ENCODE results near the gene AZGP1.
A peak's percentile ranks its signal among the peaks of the same experiment; 100 is the strongest.
"Not testable (repeated sequence)": the region's sequence is repeated elsewhere in the genome, so short reads cannot be mapped to it uniquely, and the experiment has no call there.

AZGP1 gene

GRCh38 chr7:99987846-99988245 lies 12.0 kb upstream of the AZGP1 start:
- peaks cover 34 to 70% of the 10 kb centered on the region in 2 donors for H3K27me3 Mint-ChIP-seq
- H3K4me3 Mint-ChIP-seq: no peak overlapping the region
- H3K4me1 Mint-ChIP-seq (ENCODE audit: low read depth in 2 of 2): no peaks in the 10 kb centered on the region
- H3K9me3 Mint-ChIP-seq: no peaks in the 10 kb centered on the region
- H3K36me3 Mint-ChIP-seq (ENCODE audit: insufficient read depth): peaks cover 8% of the 10 kb centered on the region
- ATAC-seq (replicated peaks) (no peak), DNase-seq (no peak)
- no peak overlapping the region for H3K27ac Mint-ChIP-seq

DNA sequence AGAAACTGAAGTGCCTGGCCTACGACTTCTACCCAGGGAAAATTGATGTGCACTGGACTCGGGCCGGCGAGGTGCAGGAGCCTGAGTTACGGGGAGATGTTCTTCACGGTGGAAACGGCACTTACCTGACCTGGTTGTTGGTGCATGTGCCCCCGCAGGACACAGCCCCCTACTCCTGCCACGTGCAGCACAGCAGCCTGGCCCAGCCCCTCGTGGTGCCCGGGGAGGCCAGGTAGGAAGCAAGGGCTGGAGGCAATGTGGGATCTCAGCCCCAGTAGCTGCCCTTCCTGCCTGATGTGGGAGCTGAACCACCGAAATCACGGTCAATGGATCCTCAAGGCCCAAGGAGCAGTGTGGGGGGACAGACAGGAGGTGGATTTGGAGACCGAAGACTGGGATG lies 11.5 kb upstream of the AZGP1 start:
- H3K27me3 Mint-ChIP-seq: peaks cover 30 to 71% of the 10 kb centered on the region in 2 donors
- not testable (repeated sequence) for H3K36me3 Mint-ChIP-seq (ENCODE audit: insufficient read depth); H3K9me3 Mint-ChIP-seq; ATAC-seq (replicated peaks); H3K27ac Mint-ChIP-seq; DNase-seq; H3K4me1 Mint-ChIP-seq (ENCODE audit: low read depth in 2 of 2); H3K4me3 Mint-ChIP-seq

GRCh38 chr7:99984593-99984992 lies 8.8 kb upstream of the AZGP1 start:
- Mint-ChIP-seq H3K27me3 (peaks cover 30 to 73% of the 10 kb centered on the region in 2 donors), H3K27ac (no peak overlapping the region), H3K4me1 (ENCODE audit: low read depth in 2 of 2) (peaks cover 4% of the 10 kb centered on the region in 2 donors), H3K9me3 (no peaks in the 10 kb centered on the region), H3K4me3 (no peak overlapping the region), H3K36me3 (ENCODE audit: insufficient read depth) (peaks cover 8% of the 10 kb centered on the region)
- DNase-seq: no peak
- ATAC-seq (replicated peaks): no peak

- H3K27me3 Mint-ChIP-seq: peaks cover 46 to 68% of the 10 kb centered on the region in 2 donors
- not testable (repeated sequence) for H3K4me3 Mint-ChIP-seq; H3K4me1 Mint-ChIP-seq (ENCODE audit: low read depth in 2 of 2); H3K9me3 Mint-ChIP-seq; DNase-seq; H3K36me3 Mint-ChIP-seq (ENCODE audit: insufficient read depth); ATAC-seq (replicated peaks); H3K27ac Mint-ChIP-seq
Measured at GRCh38 chr7:99981066-99981465, 5.2 kb upstream of the AZGP1 start.

DNA sequence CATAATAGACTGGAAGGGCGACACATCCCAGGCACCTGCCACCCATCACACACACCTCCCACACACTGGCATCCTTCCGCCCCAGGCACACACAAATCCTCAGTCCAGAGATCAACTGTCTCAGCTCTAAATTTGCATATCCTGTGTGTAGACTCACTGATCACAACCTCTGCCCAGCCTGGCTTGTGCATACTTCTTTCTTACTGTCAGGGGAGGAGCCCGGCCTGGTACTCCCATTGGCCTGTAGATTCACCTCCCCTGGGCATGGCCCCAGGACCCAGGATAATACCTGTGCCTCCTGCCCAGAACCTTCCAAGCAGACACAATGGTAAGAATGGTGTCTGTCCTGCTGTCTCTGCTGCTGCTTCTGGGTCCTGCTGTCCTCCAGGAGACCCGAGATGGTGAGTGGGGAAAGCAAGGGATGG lies 4.6 kb upstream of the AZGP1 start:
- H3K4me1 Mint-ChIP-seq (ENCODE audit: low read depth in 2 of 2); DNase-seq; ATAC-seq (replicated peaks); H3K4me3 Mint-ChIP-seq; H3K9me3 Mint-ChIP-seq; H3K36me3 Mint-ChIP-seq (ENCODE audit: insufficient read depth); H3K27ac Mint-ChIP-seq: not testable (repeated sequence)
- H3K27me3 Mint-ChIP-seq: peaks cover 52 to 68% of the 10 kb centered on the region in 2 donors

DNA sequence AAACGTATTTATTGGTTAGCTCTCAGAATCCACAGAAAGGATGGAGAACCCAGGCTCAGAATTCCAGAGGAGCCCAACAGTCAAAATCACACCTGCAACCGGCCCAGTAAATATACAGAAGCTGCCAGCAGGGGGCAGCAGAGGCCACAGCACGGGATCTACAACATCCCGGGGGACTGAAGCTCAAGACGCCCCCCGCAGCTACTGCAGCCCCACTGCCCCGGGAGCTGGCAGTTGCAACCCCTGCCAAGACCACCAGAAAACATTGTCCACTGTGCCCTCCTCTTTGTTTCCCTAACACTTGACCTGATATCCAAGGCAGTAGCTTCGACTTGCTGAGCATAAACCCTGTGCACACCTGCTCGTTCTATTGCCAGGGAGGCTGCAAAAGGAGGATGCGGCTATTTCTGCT lies 4.0 kb upstream of the AZGP1 start:
- not testable (repeated sequence) for H3K4me1 Mint-ChIP-seq (ENCODE audit: low read depth in 2 of 2); H3K27ac Mint-ChIP-seq; H3K36me3 Mint-ChIP-seq (ENCODE audit: insufficient read depth); H3K4me3 Mint-ChIP-seq; H3K9me3 Mint-ChIP-seq
- ATAC-seq (replicated peaks) (peak; percentile 76), DNase-seq (peak; percentile 62 to 67 (median 67))
- H3K27me3 Mint-ChIP-seq: peaks cover 51 to 68% of the 10 kb centered on the region in 2 donors

- H3K4me1 Mint-ChIP-seq (ENCODE audit: low read depth in 2 of 2): peaks cover 4 to 5% of the 10 kb centered on the region in 2 donors
- no peak overlapping the region for H3K27ac Mint-ChIP-seq
- no peaks in the 10 kb centered on the region for H3K9me3 Mint-ChIP-seq
- DNase-seq (no peak), ATAC-seq (replicated peaks) (no peak)
- H3K4me3 Mint-ChIP-seq: no peak overlapping the region
- H3K27me3 Mint-ChIP-seq: peaks cover 52 to 68% of the 10 kb centered on the region in 2 donors
- H3K36me3 Mint-ChIP-seq (ENCODE audit: insufficient read depth): peaks cover 3% of the 10 kb centered on the region
Measured at GRCh38 chr7:99976626-99977025, 795 bp upstream of the AZGP1 start.

DNA sequence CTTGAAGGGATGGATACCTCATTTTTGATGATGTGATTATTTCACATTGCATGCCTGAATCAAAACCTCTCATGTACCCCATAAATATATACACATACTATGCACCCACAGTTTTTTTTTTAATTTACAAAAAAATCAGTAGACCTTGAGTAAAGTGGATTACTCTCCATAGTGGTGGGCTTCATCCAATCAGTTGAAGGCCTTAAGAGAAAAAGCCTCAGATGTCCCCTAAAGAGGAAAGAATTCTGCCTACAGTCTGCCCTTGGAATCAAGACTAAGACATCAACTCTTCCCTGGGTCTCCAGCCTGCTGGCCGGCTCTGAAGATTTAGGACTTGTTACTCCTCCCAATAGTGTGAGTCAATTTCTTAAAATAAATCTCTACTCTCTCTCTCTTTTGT lies 1.1 kb downstream of the AZGP1 start:
- H3K36me3 Mint-ChIP-seq (ENCODE audit: insufficient read depth): peaks cover 3% of the 10 kb centered on the region
- H3K4me3 Mint-ChIP-seq: no peak overlapping the region
- no peaks in the 10 kb centered on the region for H3K9me3 Mint-ChIP-seq
- ATAC-seq (replicated peaks) (no peak), DNase-seq (no peak)
- no peak overlapping the region for H3K27ac Mint-ChIP-seq
- peaks cover 65 to 84% of the 10 kb centered on the region in 2 donors for H3K27me3 Mint-ChIP-seq
- H3K4me1 Mint-ChIP-seq (ENCODE audit: low read depth in 2 of 2): peaks cover 1 to 2% of the 10 kb centered on the region in 2 donors

DNA sequence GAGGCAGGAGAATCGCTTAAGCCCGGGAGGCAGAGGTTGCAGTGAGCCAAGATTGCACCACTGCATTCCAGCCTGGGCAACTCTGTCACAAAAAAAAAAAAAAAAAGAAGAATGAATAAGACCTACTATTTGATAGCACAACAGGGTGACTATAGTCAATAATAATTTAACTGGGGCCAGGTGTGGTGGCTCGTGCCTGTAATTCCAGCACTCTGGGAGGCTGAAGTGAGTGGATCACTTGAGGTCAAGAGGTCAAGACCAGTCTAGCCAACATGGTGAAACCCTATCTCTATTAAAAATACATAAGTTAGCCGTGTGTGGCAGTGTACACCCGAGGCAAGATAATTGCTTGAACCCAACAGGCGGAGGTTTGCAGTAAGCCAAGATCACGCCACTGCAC lies 2.0 kb downstream of the AZGP1 start:
- not testable (repeated sequence) for H3K4me3 Mint-ChIP-seq; H3K9me3 Mint-ChIP-seq; H3K4me1 Mint-ChIP-seq (ENCODE audit: low read depth in 2 of 2); H3K36me3 Mint-ChIP-seq (ENCODE audit: insufficient read depth); ATAC-seq (replicated peaks); DNase-seq; H3K27ac Mint-ChIP-seq
- peaks cover 56 to 77% of the 10 kb centered on the region in 2 donors for H3K27me3 Mint-ChIP-seq

- Mint-ChIP-seq H3K27ac (no peak overlapping the region), H3K27me3 (peaks cover 57 to 81% of the 10 kb centered on the region in 2 donors), H3K4me1 (ENCODE audit: low read depth in 2 of 2) (no peaks in the 10 kb centered on the region), H3K36me3 (ENCODE audit: insufficient read depth) (no peaks in the 10 kb centered on the region), H3K9me3 (no peaks in the 10 kb centered on the region), H3K4me3 (no peak overlapping the region)
- DNase-seq (no peak), ATAC-seq (replicated peaks) (no peak)
Measured at GRCh38 chr7:99971242-99971641, 4.6 kb downstream of the AZGP1 start.

GRCh38 chr7:99969813-99970212 lies 6.0 kb downstream of the AZGP1 start:
- ATAC-seq (replicated peaks); DNase-seq; H3K36me3 Mint-ChIP-seq (ENCODE audit: insufficient read depth); H3K9me3 Mint-ChIP-seq; H3K4me1 Mint-ChIP-seq (ENCODE audit: low read depth in 2 of 2); H3K4me3 Mint-ChIP-seq; H3K27ac Mint-ChIP-seq: not testable (repeated sequence)
- peaks cover 59 to 81% of the 10 kb centered on the region in 2 donors for H3K27me3 Mint-ChIP-seq

GRCh38 chr7:99969298-99969697 lies 6.5 kb downstream of the AZGP1 start:
- no peak overlapping the region for H3K27ac Mint-ChIP-seq
- no peaks in the 10 kb centered on the region for H3K4me1 Mint-ChIP-seq (ENCODE audit: low read depth in 2 of 2)
- no peak overlapping the region for H3K4me3 Mint-ChIP-seq
- H3K9me3 Mint-ChIP-seq: no peaks in the 10 kb centered on the region
- ATAC-seq (replicated peaks) (no peak), DNase-seq (no peak)
- peaks cover 65 to 86% of the 10 kb centered on the region in 2 donors for H3K27me3 Mint-ChIP-seq
- no peaks in the 10 kb centered on the region for H3K36me3 Mint-ChIP-seq (ENCODE audit: insufficient read depth)

DNA sequence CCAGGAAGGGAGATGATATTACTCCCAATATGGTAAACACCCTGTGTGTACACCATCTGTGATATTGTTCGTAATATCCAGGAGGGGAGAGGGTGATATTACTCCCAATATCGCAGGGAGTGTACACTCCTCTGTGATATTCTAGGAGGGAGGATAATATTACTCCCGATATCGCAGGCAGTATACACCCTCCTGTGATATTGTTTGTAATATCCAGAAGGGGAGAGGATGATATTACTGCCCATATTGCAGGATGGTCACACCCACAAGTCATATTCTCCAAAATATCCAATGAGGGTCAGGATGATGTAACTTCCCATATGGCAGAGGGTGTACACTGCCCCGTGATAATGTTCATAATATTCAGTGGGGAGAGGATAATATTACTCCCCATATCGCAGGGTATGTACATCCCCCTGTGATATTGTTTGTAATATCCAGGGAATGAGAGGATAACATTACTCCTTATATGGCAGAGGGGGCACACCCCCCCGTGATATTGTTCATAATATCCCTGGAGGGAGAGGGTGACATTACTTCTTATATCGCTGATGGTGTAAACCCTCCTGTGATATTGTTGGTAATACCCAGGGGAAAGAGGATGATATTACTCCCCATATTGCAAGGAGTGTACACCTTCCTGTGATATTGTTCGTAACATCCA lies 17.1 kb downstream of the AZGP1 start:
- Mint-ChIP-seq H3K36me3 (ENCODE audit: insufficient read depth) (no peaks in the 10 kb centered on the region), H3K27ac (no peak overlapping the region), H3K4me1 (ENCODE audit: low read depth in 2 of 2) (no peaks in the 10 kb centered on the region), H3K9me3 (no peaks in the 10 kb centered on the region), H3K4me3 (no peak overlapping the region), H3K27me3 (peaks cover 76 to 90% of the 10 kb centered on the region in 2 donors)
- no peak for DNase-seq
- no peak for ATAC-seq (replicated peaks)

- Mint-ChIP-seq H3K4me3 (no peak overlapping the region), H3K27me3 (peaks cover 44 to 59% of the 10 kb centered on the region in 2 donors), H3K27ac (no peak overlapping the region), H3K4me1 (ENCODE audit: low read depth in 2 of 2) (no peaks in the 10 kb centered on the region), H3K36me3 (ENCODE audit: insufficient read depth) (no peaks in the 10 kb centered on the region), H3K9me3 (no peaks in the 10 kb centered on the region)
- ATAC-seq (replicated peaks): no peak
- no peak for DNase-seq
Measured at GRCh38 chr7:99955247-99955646, 20.6 kb downstream of the AZGP1 start.

Measured in effector memory CD8-positive, alpha-beta T cell (primary cell).